IMR-90 (cell line): Measurements from ENCODE around the gene CALM1. TPM values are rescaled to one million over a fixed set of nuclear protein-coding genes. Genes with fewer than 3 reads are reported as not detected.

Source experiments
- ATAC-seq: fragments of 200-7000 bp; cut with Tn5 transposase; 2 replicates; pipeline ENCODE4 v1.9.1; 2020; ENCODE audit warnings: low read depth, mild to moderate bottlenecking, moderate library complexity
- BruUV-seq: library from RNA; stranded (reverse); fragments of 400-500 nt; replicated peaks from 2 replicates; lab custom pipeline; 2021; lab: Mats Ljungman, UMichigan
- CTCF ChIA-PET: fragments of 300-600 bp; formaldehyde crosslinking; extraction: SDS; loops from one replicate; lab custom pipeline; 2021; ENCODE audit warnings: antibody characterized with exemption; lab: Yijun Ruan, JAX
- POLR2A ChIA-PET: fragments of 300-600 bp; sonication (Branson Sonifier 250); formaldehyde crosslinking; loops from one replicate; lab custom pipeline; 2022; ENCODE audit warnings: antibody characterized with exemption; ENCODE audit not compliant: unreplicated experiment; lab: Charles Lee
- DNase-seq: peaks from one replicate; pipeline ENCODE4 v3.0.0; 2013
- H2AFZ ChIP-seq: replicated peaks from 2 replicates; pipeline ENCODE3; 2013; ENCODE audit warnings: low read length, mild to moderate bottlenecking; ENCODE audit not compliant: poor library complexity
- H2AK5ac ChIP-seq: 2 replicates; pipeline ENCODE4 v1.6.1; 2013; ENCODE audit warnings: low read depth, low read length, inconsistent platforms
- H2AK9ac ChIP-seq: replicated peaks from 2 replicates; pipeline ENCODE3; 2013; ENCODE audit warnings: mild to moderate bottlenecking, low read depth, low read length, moderate library complexity; ENCODE audit not compliant: poor library complexity
- H2BK120ac ChIP-seq: 2 replicates; pipeline ENCODE4 v1.6.1; 2013; ENCODE audit warnings: low read depth, low read length, inconsistent platforms
- H2BK15ac ChIP-seq: 3 replicates; pipeline ENCODE4 v1.6.1; 2013; ENCODE audit warnings: low read depth, low read length, inconsistent platforms
- H2BK20ac ChIP-seq: 2 replicates; pipeline ENCODE4 v1.6.1; 2013; ENCODE audit warnings: low read depth, mild to moderate bottlenecking, inconsistent platforms, low read length, moderate library complexity
- H2BK5ac ChIP-seq: 2 replicates; pipeline ENCODE4 v1.6.1; 2013; ENCODE audit warnings: mild to moderate bottlenecking, low read depth, low read length, inconsistent platforms; ENCODE audit not compliant: poor library complexity, severe bottlenecking
- H3K14ac ChIP-seq: replicated peaks from 2 replicates; pipeline ENCODE4 v1.6.1; 2013; ENCODE audit warnings: low read depth, low read length, inconsistent platforms
- H3K18ac ChIP-seq: 2 replicates; pipeline ENCODE4 v1.6.1; 2013; ENCODE audit warnings: low read depth, low read length, control low read depth
- H3K23ac ChIP-seq: 2 replicates; pipeline ENCODE4 v1.6.1; 2013; ENCODE audit warnings: low read depth, low read length, inconsistent platforms
- H3K27ac ChIP-seq: 2 replicates; pipeline ENCODE4 v1.5.1; 2013; ENCODE audit warnings: mild to moderate bottlenecking, control low read depth, low read length; ENCODE audit not compliant: insufficient read depth
- H3K27me3 ChIP-seq: 2 replicates; pipeline ENCODE4 v1.6.1; 2013; ENCODE audit warnings: low read length; ENCODE audit not compliant: control insufficient read depth, insufficient read depth
- H3K36me3 ChIP-seq: 2 replicates; pipeline ENCODE4 v1.6.1; 2013; ENCODE audit warnings: low read length, mixed read lengths; ENCODE audit not compliant: control insufficient read depth, insufficient read depth
- H3K4ac ChIP-seq: 2 replicates; pipeline ENCODE4 v1.6.1; 2013; ENCODE audit warnings: low read depth, low read length, inconsistent platforms
- H3K4me1 ChIP-seq: 2 replicates; pipeline ENCODE4 v1.6.1; 2013; ENCODE audit warnings: low read length, mixed read lengths; ENCODE audit not compliant: control insufficient read depth, insufficient read depth
- H3K4me2 ChIP-seq: 2 replicates; pipeline ENCODE4 v1.6.1; 2013; ENCODE audit warnings: low read depth, mild to moderate bottlenecking, control low read depth, low read length, moderate library complexity
- H3K4me3 ChIP-seq: 2 replicates; pipeline ENCODE4 v1.5.1; 2013; ENCODE audit warnings: low read depth, mild to moderate bottlenecking, control low read depth, low read length, moderate library complexity; ENCODE audit not compliant: insufficient read depth
- H3K56ac ChIP-seq: 2 replicates; pipeline ENCODE4 v1.6.1; 2013; ENCODE audit warnings: low read length, inconsistent platforms; ENCODE audit not compliant: insufficient read depth; ENCODE audit errors: extremely low read depth
- H3K79me1 ChIP-seq, 2 experiments: 2 replicates each; pipeline ENCODE4 v1.6.1; 2013; ENCODE audit warnings: low read length in 2 of 2, inconsistent platforms in 1 of 2, low read depth in 1 of 2
- H3K9ac ChIP-seq: 2 replicates; pipeline ENCODE4 v1.6.1; 2013; ENCODE audit warnings: low read depth, low read length, control low read depth
- H3K9me1 ChIP-seq: 2 replicates; pipeline ENCODE4 v1.6.1; 2013; ENCODE audit warnings: low read length, inconsistent platforms; ENCODE audit not compliant: insufficient read depth
- H3K9me3 ChIP-seq: 2 replicates; pipeline ENCODE4 v1.6.1; 2013; ENCODE audit warnings: low read length; ENCODE audit not compliant: control insufficient read depth, insufficient read depth
- H4K20me1 ChIP-seq: 2 replicates; pipeline ENCODE4 v1.6.1; 2013; ENCODE audit warnings: low read length, inconsistent platforms; ENCODE audit not compliant: insufficient read depth
- H4K5ac ChIP-seq: 2 replicates; pipeline ENCODE4 v1.6.1; 2013; ENCODE audit warnings: mild to moderate bottlenecking, low read depth, low read length, control low read depth
- H4K8ac ChIP-seq, 2 experiments: 2 replicates each; pipeline ENCODE4 v1.6.1; 2013; ENCODE audit warnings: low read depth in 2 of 2, low read length in 2 of 2, control low read depth in 1 of 2, inconsistent platforms in 1 of 2
- H4K91ac ChIP-seq: 2 replicates; pipeline ENCODE4 v1.6.1; 2013; ENCODE audit warnings: low read depth, low read length, inconsistent platforms; ENCODE audit not compliant: insufficient read depth
- BHLHE40 ChIP-seq: fragments of 150-350 bp; IDR thresholded peaks from 2 replicates; pipeline ENCODE4 v1.6.1; 2016; ENCODE audit warnings: mild to moderate bottlenecking, low read depth, low read length
- CEBPB ChIP-seq: IDR thresholded peaks from 2 replicates; pipeline ENCODE4 v1.6.1; 2012; ENCODE audit warnings: low read depth, low read length, improper control_type of control experiment
- CHD1 ChIP-seq: IDR thresholded peaks from 2 replicates; pipeline ENCODE4 v1.6.1; 2012; ENCODE audit warnings: low read depth, low read length, improper control_type of control experiment
- MAFK ChIP-seq: IDR thresholded peaks from 2 replicates; pipeline ENCODE4 v1.6.1; 2012; ENCODE audit warnings: low read depth, low read length, improper control_type of control experiment
- MAZ ChIP-seq: IDR thresholded peaks from 2 replicates; pipeline ENCODE4 v1.6.1; 2012; ENCODE audit warnings: low read depth, mild to moderate bottlenecking, low read length, improper control_type of control experiment, moderate library complexity, borderline replicate concordance
- MXI1 ChIP-seq: IDR thresholded peaks from 2 replicates; pipeline ENCODE4 v1.6.1; 2012; ENCODE audit warnings: low read depth, mild to moderate bottlenecking, low read length, moderate library complexity, borderline replicate concordance
- NFE2L2 ChIP-seq: fragments of 150-350 bp; IDR thresholded peaks from 2 replicates; pipeline ENCODE4 v1.6.1; 2016; ENCODE audit warnings: low read depth, mild to moderate bottlenecking, low read length
- POLR2A ChIP-seq: IDR thresholded peaks from 2 replicates; pipeline ENCODE4 v1.6.1; 2012; ENCODE audit warnings: mild to moderate bottlenecking, low read depth, low read length
- RAD21 ChIP-seq: IDR thresholded peaks from 2 replicates; pipeline ENCODE4 v1.6.1; 2012; ENCODE audit warnings: low read length, improper control_type of control experiment
- RCOR1 ChIP-seq: IDR thresholded peaks from 2 replicates; pipeline ENCODE4 v1.6.1; 2012; ENCODE audit warnings: mild to moderate bottlenecking, low read length, improper control_type of control experiment; ENCODE audit not compliant: insufficient replicate concordance
- RFX5 ChIP-seq: IDR thresholded peaks from 2 replicates; pipeline ENCODE4 v1.8.0; 2012; ENCODE audit warnings: low read depth, mild to moderate bottlenecking, low read length, moderate library complexity
- WGBS, 2 experiments: methylation state at CpG; one replicate each; pipeline versions ENCODE4 v1.1.5 to v1.1.7; 2013; ENCODE audit warnings: missing lambda C conversion rate in 2 of 2; ENCODE audit not compliant: insufficient read length in 1 of 2; ENCODE audit errors: extremely low coverage in 2 of 2; 5-methylcytosine and 5-hydroxymethylcytosine counted together
- dilution Hi-C: fragments of 300-500 bp; cut with HindIII; formaldehyde crosslinking; loops from one replicate; pipeline ENCODE4 v1.14.3; 2018; ENCODE audit warnings: low sequenced_read_pairs; ENCODE audit not compliant: unreplicated experiment
- in situ Hi-C: fragments of 300-500 bp; cut with MboI; formaldehyde crosslinking; loops from 3 replicates; pipeline ENCODE4 v1.14.3; 2019; ENCODE audit warnings: low sequenced_read_pairs, inconsistent platforms, mixed read lengths
- intact Hi-C: fragments of 100-400 bp; cut with micrococcal nuclease; formaldehyde crosslinking; loops from 2 replicates; pipeline ENCODE4 v1.10.0; 2022
- polyA plus RNA-seq, 3 experiments: library from polyadenylated mRNA; depleted of rRNA; stranded (reverse); fragments of >200 nt; gene quantifications; 2 replicates each; pipeline ENCODE4 v1.2.3, GENCODE V29; 2012; ENCODE audit warnings: low replicate concordance in 1 of 3
- total RNA-seq: library from RNA; depleted of rRNA; stranded (reverse); fragments of >200 nt; gene quantifications from 2 replicates; pipeline ENCODE4 v1.2.3, GENCODE V29; 2012
- TF ChIP-seq, protein P1 (sequence below): fragments of 150-350 bp; IDR thresholded peaks from 2 replicates; pipeline ENCODE4 v1.6.1; 2017; ENCODE audit warnings: mild to moderate bottlenecking, antibody characterized with exemption, low read length, low read depth
- TF ChIP-seq, protein P2 (sequence below): conservative IDR thresholded peaks from 2 replicates; pipeline ENCODE4 v1.5.1; 2012; ENCODE audit warnings: mild to moderate bottlenecking, low read depth, low read length, improper control_type of control experiment
- TF ChIP-seq, protein P3 (sequence below): fragments of 150-350 bp; IDR thresholded peaks from 2 replicates; pipeline ENCODE4 v1.6.1; 2016; ENCODE audit warnings: low read depth, mild to moderate bottlenecking, low read length, moderate library complexity, borderline replicate concordance

Gene CALM1
- total and polyA plus RNA-seq, 2 of the 4 experiments (the other 2 are of a cell fraction), result 72.9 to 188 TPM

DNA sequence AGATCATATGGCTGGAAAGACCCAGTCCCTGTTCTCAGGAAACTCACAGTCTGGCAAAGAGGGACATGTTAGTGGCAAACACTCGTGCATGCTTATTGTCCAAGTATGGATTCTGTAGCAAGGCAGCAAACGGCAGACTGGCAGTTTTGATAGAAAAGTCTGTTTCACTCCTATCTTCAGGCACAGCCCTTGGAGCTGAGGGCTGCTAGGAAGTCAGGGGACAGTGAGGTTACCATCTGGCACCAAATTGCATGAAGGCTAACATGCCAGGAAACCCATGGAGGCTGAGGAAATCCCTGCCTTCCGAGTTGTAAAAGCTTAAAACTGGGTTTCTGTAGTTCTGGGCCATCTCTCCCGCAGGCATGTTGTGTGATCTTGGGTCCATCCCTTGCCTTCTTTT, 32.9 kb downstream of the CALM1 start:
- no peak overlapping the region for H2BK15ac ChIP-seq
- H2AK9ac ChIP-seq, result no peak overlapping the region
- no peak overlapping the region for H2BK120ac ChIP-seq
- H3K23ac ChIP-seq, result no peak overlapping the region
- in situ Hi-C loops (no loop called here), intact Hi-C loops (no loop called here), dilution Hi-C loops (no loop called here)
- H3K56ac ChIP-seq, result no peak overlapping the region
- no peak for DNase-seq
- H3K4me1 ChIP-seq, result no peaks in the 10 kb centered on the region
- H3K27ac ChIP-seq, result no peak overlapping the region
- H2AFZ ChIP-seq, result no peak overlapping the region
- H3K4ac ChIP-seq, result no peak overlapping the region
- H3K9me3 ChIP-seq, result peaks cover 5% of the 10 kb centered on the region; the same call in 1 of the 2 replicates
- H3K9ac ChIP-seq, result no peak overlapping the region
- H4K8ac ChIP-seq, result no peak overlapping the region
- no peaks in the 10 kb centered on the region for H4K20me1 ChIP-seq
- no peak for ATAC-seq
- no peak for TF ChIP-seq MAFK
- TF ChIP-seq BHLHE40, result no peak
- TF ChIP-seq, protein P1, sequence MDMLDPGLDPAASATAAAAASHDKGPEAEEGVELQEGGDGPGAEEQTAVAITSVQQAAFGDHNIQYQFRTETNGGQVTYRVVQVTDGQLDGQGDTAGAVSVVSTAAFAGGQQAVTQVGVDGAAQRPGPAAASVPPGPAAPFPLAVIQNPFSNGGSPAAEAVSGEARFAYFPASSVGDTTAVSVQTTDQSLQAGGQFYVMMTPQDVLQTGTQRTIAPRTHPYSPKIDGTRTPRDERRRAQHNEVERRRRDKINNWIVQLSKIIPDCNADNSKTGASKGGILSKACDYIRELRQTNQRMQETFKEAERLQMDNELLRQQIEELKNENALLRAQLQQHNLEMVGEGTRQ, result no peak
- TF ChIP-seq RFX5, result no peak
- no peak for TF ChIP-seq RAD21
- no peak for TF ChIP-seq POLR2A
- TF ChIP-seq, protein P2, sequence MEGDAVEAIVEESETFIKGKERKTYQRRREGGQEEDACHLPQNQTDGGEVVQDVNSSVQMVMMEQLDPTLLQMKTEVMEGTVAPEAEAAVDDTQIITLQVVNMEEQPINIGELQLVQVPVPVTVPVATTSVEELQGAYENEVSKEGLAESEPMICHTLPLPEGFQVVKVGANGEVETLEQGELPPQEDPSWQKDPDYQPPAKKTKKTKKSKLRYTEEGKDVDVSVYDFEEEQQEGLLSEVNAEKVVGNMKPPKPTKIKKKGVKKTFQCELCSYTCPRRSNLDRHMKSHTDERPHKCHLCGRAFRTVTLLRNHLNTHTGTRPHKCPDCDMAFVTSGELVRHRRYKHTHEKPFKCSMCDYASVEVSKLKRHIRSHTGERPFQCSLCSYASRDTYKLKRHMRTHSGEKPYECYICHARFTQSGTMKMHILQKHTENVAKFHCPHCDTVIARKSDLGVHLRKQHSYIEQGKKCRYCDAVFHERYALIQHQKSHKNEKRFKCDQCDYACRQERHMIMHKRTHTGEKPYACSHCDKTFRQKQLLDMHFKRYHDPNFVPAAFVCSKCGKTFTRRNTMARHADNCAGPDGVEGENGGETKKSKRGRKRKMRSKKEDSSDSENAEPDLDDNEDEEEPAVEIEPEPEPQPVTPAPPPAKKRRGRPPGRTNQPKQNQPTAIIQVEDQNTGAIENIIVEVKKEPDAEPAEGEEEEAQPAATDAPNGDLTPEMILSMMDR, result no peak
- TF ChIP-seq MAZ, result no peak
- no peak for TF ChIP-seq CHD1
- no peak for TF ChIP-seq NFE2L2
- TF ChIP-seq, protein P3, sequence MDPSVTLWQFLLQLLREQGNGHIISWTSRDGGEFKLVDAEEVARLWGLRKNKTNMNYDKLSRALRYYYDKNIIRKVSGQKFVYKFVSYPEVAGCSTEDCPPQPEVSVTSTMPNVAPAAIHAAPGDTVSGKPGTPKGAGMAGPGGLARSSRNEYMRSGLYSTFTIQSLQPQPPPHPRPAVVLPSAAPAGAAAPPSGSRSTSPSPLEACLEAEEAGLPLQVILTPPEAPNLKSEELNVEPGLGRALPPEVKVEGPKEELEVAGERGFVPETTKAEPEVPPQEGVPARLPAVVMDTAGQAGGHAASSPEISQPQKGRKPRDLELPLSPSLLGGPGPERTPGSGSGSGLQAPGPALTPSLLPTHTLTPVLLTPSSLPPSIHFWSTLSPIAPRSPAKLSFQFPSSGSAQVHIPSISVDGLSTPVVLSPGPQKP, result no peak
- no peak for TF ChIP-seq RCOR1
- TF ChIP-seq MXI1, result no peak
- TF ChIP-seq CEBPB, result no peak
- POLR2A ChIA-PET, result no interaction called here
- no CpG with 5 or more reads among the region's 4 CpGs for WGBS, 2 experiments
- CTCF ChIA-PET, result no interaction called here
- no peaks in the 10 kb centered on the region for H3K9me1 ChIP-seq
- H3K14ac ChIP-seq, result no peak overlapping the region
- no peak overlapping the region for H2BK20ac ChIP-seq
- H3K36me3 ChIP-seq, result no peaks in the 10 kb centered on the region
- no peak overlapping the region for H4K5ac ChIP-seq
- H3K27me3 ChIP-seq, result peaks cover 16% of the 10 kb centered on the region
- H3K4me2 ChIP-seq, result no peak overlapping the region
- no peak overlapping the region for H2AK5ac ChIP-seq
- H3K79me1 ChIP-seq, result no peaks in the 10 kb centered on the region
- BruUV-seq, result no TSS peak
- H2BK5ac ChIP-seq, result no peak overlapping the region
- no peak overlapping the region for H3K18ac ChIP-seq
- no peak overlapping the region for H4K91ac ChIP-seq
- H3K4me3 ChIP-seq, result no peak overlapping the region
